Astrocyte (in vitro differentiated cells and primary cell): ENCODE measurements around the gene DNAJC8. TPM values are rescaled to one million over a fixed set of nuclear protein-coding genes. Genes with fewer than 3 reads are reported as not detected.

Source experiments
- DNase-seq: peaks from one replicate; pipeline ENCODE4 v3.0.0-alpha.2; 2010; ENCODE audit warnings: low read depth
- FAIRE-seq: peaks from 2 replicates; lab custom pipeline; 2011; peaks lifted over from hg19 to GRCh38; lab: Jason Lieb, UNC
- H2AFZ ChIP-seq: 2 replicates; pipeline ENCODE4 v1.6.0; 2012; ENCODE audit warnings: low read depth, low read length, inconsistent platforms
- H3K27ac ChIP-seq: 2 replicates; pipeline ENCODE4 v1.5.1; 2011; ENCODE audit warnings: low read depth, low read length, inconsistent platforms
- H3K27me3 ChIP-seq: 2 replicates; pipeline ENCODE4 v1.6.0; 2011; ENCODE audit warnings: low read length, inconsistent platforms; ENCODE audit not compliant: insufficient read depth
- H3K36me3 ChIP-seq: 2 replicates; pipeline ENCODE4 v1.5.1; 2011; ENCODE audit warnings: low read length, inconsistent platforms; ENCODE audit not compliant: insufficient read depth
- H3K4me1 ChIP-seq: 2 replicates; pipeline ENCODE4 v1.5.1; 2011; ENCODE audit warnings: low read length, inconsistent platforms; ENCODE audit not compliant: insufficient read depth
- H3K4me2 ChIP-seq: 2 replicates; pipeline ENCODE4 v1.6.0; 2012; ENCODE audit warnings: low read length, inconsistent platforms
- H3K4me3 ChIP-seq: 2 replicates; pipeline ENCODE4 v1.5.1; 2011; ENCODE audit warnings: low read depth, mild to moderate bottlenecking, low read length, inconsistent platforms; ENCODE audit not compliant: insufficient read depth
- H3K79me2 ChIP-seq: 2 replicates; pipeline ENCODE4 v1.6.0; 2012; ENCODE audit warnings: mild to moderate bottlenecking, low read length, inconsistent platforms; ENCODE audit not compliant: insufficient read depth
- H3K9ac ChIP-seq: 2 replicates; pipeline ENCODE4 v1.6.0; 2012; ENCODE audit warnings: mild to moderate bottlenecking, low read length, inconsistent platforms
- H3K9me3 ChIP-seq: 2 replicates; pipeline ENCODE4 v1.5.1; 2012; ENCODE audit warnings: low read depth, mild to moderate bottlenecking, low read length, inconsistent platforms; ENCODE audit not compliant: insufficient read depth
- H4K20me1 ChIP-seq: 2 replicates; pipeline ENCODE4 v1.6.0; 2012; ENCODE audit warnings: low read length, inconsistent platforms; ENCODE audit not compliant: insufficient read depth
- H3K27ac Mint-ChIP-seq: one replicate; pipeline ENCODE4 v1.8.0; 2021; ENCODE audit warnings: mild to moderate bottlenecking, mixed read lengths; ENCODE audit not compliant: unreplicated experiment
- H3K27me3 Mint-ChIP-seq: one replicate; pipeline ENCODE4 v1.8.0; 2021; ENCODE audit warnings: low read depth, mixed read lengths; ENCODE audit not compliant: unreplicated experiment
- H3K36me3 Mint-ChIP-seq: one replicate; pipeline ENCODE4 v1.8.0; 2021; ENCODE audit warnings: low read depth, mixed read lengths; ENCODE audit not compliant: unreplicated experiment
- H3K4me1 Mint-ChIP-seq: one replicate; pipeline ENCODE4 v1.8.0; 2021; ENCODE audit warnings: low read depth, mixed read lengths; ENCODE audit not compliant: unreplicated experiment
- H3K4me3 Mint-ChIP-seq: one replicate; pipeline ENCODE4 v1.8.0; 2021; ENCODE audit warnings: mild to moderate bottlenecking, moderate library complexity, mixed read lengths; ENCODE audit not compliant: unreplicated experiment
- H3K9me3 Mint-ChIP-seq: one replicate; pipeline ENCODE4 v1.8.0; 2021; ENCODE audit warnings: mild to moderate bottlenecking, mixed read lengths; ENCODE audit not compliant: unreplicated experiment
- CTCF ChIP-seq: IDR thresholded peaks from 2 replicates; pipeline ENCODE4 v1.5.1; 2011; ENCODE audit warnings: low read depth, mild to moderate bottlenecking, inconsistent platforms, low read length, moderate library complexity; ENCODE audit not compliant: insufficient read depth
- EZH2 ChIP-seq: IDR thresholded peaks from 2 replicates; pipeline ENCODE4 v1.6.1; 2012; ENCODE audit warnings: mild to moderate bottlenecking, low read length, inconsistent platforms; ENCODE audit not compliant: insufficient read depth
- total RNA-seq: library from RNA; stranded (reverse); gene quantifications from 2 replicates; pipeline ENCODE4 v1.2.1, GENCODE V29; 2021

Gene DNAJC8
- total RNA-seq, 1 donor from 2014 or later, result 91.3 TPM

GRCh38 chr1:28185071-28185470, 47.8 kb downstream of the DNAJC8 start:
- H3K4me2 ChIP-seq, result no peak overlapping the region
- DNase-seq, result no peak

GRCh38 chr1:28180306-28181305, 52.2 kb downstream of the DNAJC8 start:
- H3K27me3 ChIP-seq, result peaks cover 4% of the 10 kb centered on the region
- Mint-ChIP-seq H3K27me3 (peaks cover 13% of the 10 kb centered on the region), H3K36me3 (no peaks in the 10 kb centered on the region), H3K27ac (no peak overlapping the region), H3K4me3 (no peak overlapping the region), H3K4me1 (peaks cover 2% of the 10 kb centered on the region), H3K9me3 (no peaks in the 10 kb centered on the region)
- H3K27ac ChIP-seq, result no peak overlapping the region
- H3K36me3 ChIP-seq, result no peaks in the 10 kb centered on the region
- H3K4me2 ChIP-seq, result no peak overlapping the region
- H3K4me1 ChIP-seq, result no peaks in the 10 kb centered on the region
- DNase-seq, result no peak
- H3K9ac ChIP-seq, result no peak overlapping the region
- H3K4me3 ChIP-seq, result no peak overlapping the region
- H2AFZ ChIP-seq, result no peak overlapping the region
- no peaks in the 10 kb centered on the region for H3K9me3 ChIP-seq
- no peak for FAIRE-seq
- no peak for TF ChIP-seq CTCF
- no peak for TF ChIP-seq EZH2
- no peaks in the 10 kb centered on the region for H3K79me2 ChIP-seq
- H4K20me1 ChIP-seq, result no peaks in the 10 kb centered on the region

More at GRCh38 chr1:28185071-28185470, 47.8 kb downstream of the DNAJC8 start:
- no peaks in the 10 kb centered on the region for H3K4me1 ChIP-seq
- H3K36me3 ChIP-seq, result no peaks in the 10 kb centered on the region
- peaks cover 6% of the 10 kb centered on the region for H3K27me3 Mint-ChIP-seq
- H3K27me3 ChIP-seq, result no peaks in the 10 kb centered on the region
- H3K79me2 ChIP-seq, result no peaks in the 10 kb centered on the region
- no peaks in the 10 kb centered on the region for H4K20me1 ChIP-seq
- no peak overlapping the region for H3K27ac ChIP-seq
- no peak for FAIRE-seq
- H3K4me1 Mint-ChIP-seq, result no peaks in the 10 kb centered on the region
- no peaks in the 10 kb centered on the region for H3K9me3 ChIP-seq
- TF ChIP-seq CTCF (no peak), EZH2 (no peak)
- H3K9ac ChIP-seq, result no peak overlapping the region
- no peak overlapping the region for H3K27ac Mint-ChIP-seq
- no peak overlapping the region for H2AFZ ChIP-seq
- H3K4me3 ChIP-seq, result no peak overlapping the region
- H3K9me3 Mint-ChIP-seq, result no peaks in the 10 kb centered on the region
- no peaks in the 10 kb centered on the region for H3K36me3 Mint-ChIP-seq
- no peak overlapping the region for H3K4me3 Mint-ChIP-seq
